ENCODE measurements around the gene SDHB. TPM values are rescaled to one million over a fixed set of nuclear protein-coding genes. Genes with fewer than 3 reads are reported as not detected.
A peak's percentile ranks its signal among the peaks of the same experiment; 100 is the strongest.

Gene SDHB
- total and polyA plus RNA-seq, 10 of the 15 experiments (the other 5 are each of a cell fraction or from before 2014, with no cell fraction given), result 101 to 319 (median 188) TPM

- TF ChIP-seq MAX (IDR thresholded peaks at IDR 0.05; ENCODE audit: low read depth, low read length), result no peak
- TF ChIP-seq GABPA (IDR thresholded peaks at IDR 0.05; ENCODE audit: low read depth), result peak; percentile 30; the same call in 1 of the 2 replicates
- no peak for TF ChIP-seq HDGF (IDR thresholded peaks at IDR 0.05)
- 0 out of 2 replicates have a peak, but pooled peaks have one; percentile 14 for TF ChIP-seq RAD21 (IDR thresholded peaks at IDR 0.05; ENCODE audit: insufficient read depth, low read depth, low read length)
Observed at GRCh38 chr1:17075470-17076255, 21.8 kb upstream of the SDHB start (continued).

GRCh38 chr1:17071794-17072193 is 18.0 kb upstream of the SDHB start:
- BruUV-seq (replicated peaks), result no TSS peak
- no peak overlapping the region for H3K4me2 ChIP-seq (ENCODE audit: control insufficient read depth, insufficient read depth)
- no peaks in the 10 kb centered on the region for H3K4me1 ChIP-seq (ENCODE audit: control insufficient read depth, insufficient read depth, low read length)
- H3K36me3 ChIP-seq (ENCODE audit: control insufficient read depth in 2 of 2, insufficient read depth in 2 of 2, low read length in 1 of 2), result no peaks in the 10 kb centered on the region
- H3K9ac ChIP-seq (ENCODE audit: control insufficient read depth, insufficient read depth, low read length), result no peak overlapping the region
- H4K20me1 ChIP-seq (ENCODE audit: control insufficient read depth, insufficient read depth), result no peaks in the 10 kb centered on the region
- H3K27me3 ChIP-seq (replicated peaks in 1 of 2; ENCODE audit: control insufficient read depth in 2 of 2, insufficient read depth in 2 of 2, low read length in 1 of 2), result no peaks in the 10 kb centered on the region
- SMC1A ChIA-PET (ENCODE audit: uncharacterized antibody, unreplicated experiment), result no interaction called here
- intact Hi-C loops (cut with micrococcal nuclease; ENCODE audit: unreplicated experiment) (no loop called here), in situ Hi-C loops (cut with MboI) (no loop called here)
- no peak overlapping the region for H3K27ac ChIP-seq (ENCODE audit: control insufficient read depth, insufficient read depth)
- POLR2A ChIA-PET, result no interaction called here
- no peaks in the 10 kb centered on the region for H3K9me3 ChIP-seq (replicated peaks; ENCODE audit: control insufficient read depth, insufficient read depth, low read length)
- 42% methylated on average over 6 of the region's 6 CpGs for WGBS (ENCODE audit: insufficient coverage, insufficient replicate concordance, low lambda C conversion rate, missing lambda C conversion rate)
- no peaks in the 10 kb centered on the region for H3K79me2 ChIP-seq (ENCODE audit: control insufficient read depth, insufficient read depth, low read length)
- H3K4me3 ChIP-seq, result no peak overlapping the region
- no peak overlapping the region for H2AFZ ChIP-seq (ENCODE audit: control insufficient read depth, low read depth, low read length)
- CTCF ChIA-PET, result interaction anchor here (0.9 to 1.6 kb wide), 2 partner anchors 26 to 166 kb away, joined by 4 to 5 read pairs; no protein-coding TSS in a partner anchor
- DNase-seq (ENCODE audit: low read depth, low spot score), result no peak
- no peak for ATAC-seq
- FAIRE-seq, result no peak
- RAD21 ChIA-PET (ENCODE audit: unreplicated experiment), result no interaction called here
- TF ChIP-seq MEF2A (IDR thresholded peaks at IDR 0.05; ENCODE audit: insufficient read depth, low read depth, low read length) (no peak), ZBED1 (IDR thresholded peaks at IDR 0.05; ENCODE audit: borderline replicate concordance) (no peak), HDGF (IDR thresholded peaks at IDR 0.05) (no peak), ZNF274 (IDR thresholded peaks at IDR 0.05; ENCODE audit: insufficient read depth, insufficient read length) (no peak), NR2F1 (conservative IDR thresholded peaks at IDR 0.05) (no peak), CBX3 (IDR thresholded peaks at IDR 0.05; ENCODE audit: borderline replicate concordance, low read depth) (no peak), NR2C1 (IDR thresholded peaks at IDR 0.05) (no peak), NFYA (IDR thresholded peaks at IDR 0.05; ENCODE audit: borderline replicate concordance, low read depth, low read length) (no peak), IKZF1 (conservative IDR thresholded peaks at IDR 0.05) (no peak), ZBTB11 (CRISPR knock-in tag; IDR thresholded peaks at IDR 0.05) (no peak), CHD1 (IDR thresholded peaks at IDR 0.05; ENCODE audit: low read depth, low read length) (no peak), PRDM15 (CRISPR knock-in tag; IDR thresholded peaks at IDR 0.05) (no peak), NFYB (IDR thresholded peaks at IDR 0.05; ENCODE audit: insufficient read depth, low read depth, low read length) (no peak)

All from GM12878 (cell line).